ENCODE results near the gene PRRX1.
A peak's percentile ranks its signal among the peaks of the same experiment; 100 is the strongest.

PRRX1 gene

DNA sequence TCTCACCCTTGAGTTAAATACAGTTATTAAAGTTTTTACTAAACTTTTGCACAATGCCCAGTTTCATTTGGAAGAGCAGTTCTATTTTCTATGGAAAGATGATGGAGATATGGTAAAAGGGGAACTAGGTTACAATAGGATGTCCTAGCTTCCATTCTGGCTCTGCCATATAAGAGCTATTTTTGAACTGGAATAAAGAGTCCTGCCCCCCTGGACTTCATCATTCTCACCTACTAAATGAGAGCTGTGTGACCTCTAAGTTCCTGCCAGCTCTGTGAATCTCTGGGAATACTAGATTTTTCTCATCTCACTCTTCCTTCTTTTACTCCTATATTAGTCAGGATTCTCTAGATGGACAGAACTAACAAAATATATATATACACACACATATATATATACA, 106.3 kb downstream of the PRRX1 start:
- DNase-seq: no peak

GRCh38 chr1:170776252-170776651, 112.3 kb downstream of the PRRX1 start:
- no peak for DNase-seq

DNA sequence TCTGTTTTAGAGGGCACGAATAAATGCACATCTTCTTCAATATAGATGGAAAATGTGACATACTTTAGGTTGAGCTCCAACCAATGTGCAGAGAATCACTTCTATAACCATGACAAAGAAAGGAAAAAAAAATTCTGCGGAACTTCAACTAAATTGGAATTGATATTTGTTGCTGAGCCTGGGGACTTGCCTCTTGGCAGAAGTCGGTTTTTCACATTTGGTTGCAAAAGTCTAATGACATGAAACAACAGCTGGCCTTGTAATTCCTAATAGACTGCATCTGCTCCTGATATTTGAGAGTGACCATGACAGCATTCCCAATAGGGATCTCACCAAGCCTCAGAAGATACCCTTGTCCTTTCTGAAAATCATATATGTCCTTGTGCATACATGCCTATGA, 112.8 kb downstream of the PRRX1 start:
- DNase-seq: peak; percentile 60
